ENCODE measurements around the gene VEGFD.

DNA sequence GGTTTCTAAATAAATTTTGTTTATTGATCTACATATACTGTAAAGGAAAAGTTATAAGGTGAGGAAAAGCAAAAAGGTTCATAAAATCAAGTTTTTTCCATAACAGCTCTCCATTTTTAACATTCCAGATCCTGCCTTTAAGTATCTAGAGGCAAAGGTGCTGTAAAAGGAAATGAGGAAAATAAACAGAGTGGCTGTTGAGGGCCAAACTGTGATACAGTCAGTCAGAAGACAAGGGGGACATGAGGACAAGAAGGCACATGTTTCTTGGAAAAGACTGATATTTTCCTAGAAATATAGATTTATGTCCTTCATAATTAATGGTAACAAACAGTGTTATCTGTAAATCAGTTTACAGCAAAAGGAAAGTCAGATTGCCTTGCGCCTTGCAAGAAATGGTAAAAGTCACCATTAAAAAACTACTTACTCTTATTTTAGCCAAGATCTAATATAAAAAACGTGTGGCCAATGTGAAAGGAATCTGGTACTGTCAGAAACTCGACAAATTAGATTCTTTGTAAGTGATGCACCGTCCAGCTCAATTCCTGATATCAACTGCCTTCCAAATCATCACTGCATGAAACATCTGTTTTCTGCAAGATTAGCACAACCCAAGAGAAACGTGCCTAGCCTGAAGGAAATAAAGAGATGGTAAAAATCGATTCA, 34.0 kb upstream of the VEGFD start:
- TF ChIP-seq POLR2A (IDR thresholded peaks at IDR 0.05): no peak
- TF ChIP-seq, protein P1, sequence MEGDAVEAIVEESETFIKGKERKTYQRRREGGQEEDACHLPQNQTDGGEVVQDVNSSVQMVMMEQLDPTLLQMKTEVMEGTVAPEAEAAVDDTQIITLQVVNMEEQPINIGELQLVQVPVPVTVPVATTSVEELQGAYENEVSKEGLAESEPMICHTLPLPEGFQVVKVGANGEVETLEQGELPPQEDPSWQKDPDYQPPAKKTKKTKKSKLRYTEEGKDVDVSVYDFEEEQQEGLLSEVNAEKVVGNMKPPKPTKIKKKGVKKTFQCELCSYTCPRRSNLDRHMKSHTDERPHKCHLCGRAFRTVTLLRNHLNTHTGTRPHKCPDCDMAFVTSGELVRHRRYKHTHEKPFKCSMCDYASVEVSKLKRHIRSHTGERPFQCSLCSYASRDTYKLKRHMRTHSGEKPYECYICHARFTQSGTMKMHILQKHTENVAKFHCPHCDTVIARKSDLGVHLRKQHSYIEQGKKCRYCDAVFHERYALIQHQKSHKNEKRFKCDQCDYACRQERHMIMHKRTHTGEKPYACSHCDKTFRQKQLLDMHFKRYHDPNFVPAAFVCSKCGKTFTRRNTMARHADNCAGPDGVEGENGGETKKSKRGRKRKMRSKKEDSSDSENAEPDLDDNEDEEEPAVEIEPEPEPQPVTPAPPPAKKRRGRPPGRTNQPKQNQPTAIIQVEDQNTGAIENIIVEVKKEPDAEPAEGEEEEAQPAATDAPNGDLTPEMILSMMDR (IDR thresholded peaks at IDR 0.05): no peak

All from prostate gland (tissue), 2 donors.